ENCODE data around the gene NUP210L. TPM values are rescaled to one million over a fixed set of nuclear protein-coding genes. Genes with fewer than 3 reads are reported as not detected.

Gene NUP210L
- total and polyA plus RNA-seq, 8 donors = 0.18 TPM; not detected in 7

GRCh38 chr1:154171880-154172279, 17.0 kb upstream of the NUP210L start:
- Histone ChIP-seq H3K4me3 (no peak overlapping the region), H3K9me3 (no peaks in the 10 kb centered on the region), H3K27me3 (no peaks in the 10 kb centered on the region), H3K36me3 (peaks cover 90 to 94% (median 92%) of the 10 kb centered on the region in 4 donors), H3K4me1 (peaks cover 12 to 17% (median 14%) of the 10 kb centered on the region in 4 donors), H3K27ac (no peak overlapping the region)
- 87 to 93% (median 89%) methylated on average over 5 of the region's 5 CpGs for whole genome bisulfite sequencing, 5 donors
- intact Hi-C loops (cut with DNase I; ENCODE audit: low total_unique reads) = no loop called here
- DNase-seq = no peak
- TF ChIP-seq EP300 (IDR thresholded peaks at IDR 0.05) (no peak), POLR2A (IDR thresholded peaks at IDR 0.05) (no peak), CTCF (IDR thresholded peaks at IDR 0.05) (no peak), POLR2AphosphoS5 (IDR thresholded peaks at IDR 0.05) (no peak)

GRCh38 chr1:154171223-154171583, 16.3 kb upstream of the NUP210L start:
- H3K27ac ChIP-seq = no peak overlapping the region
- WGBS, 5 donors = 87 to 95% (median 93%) methylated on average over 4 of the region's 4 CpGs
- intact Hi-C loops (cut with DNase I; ENCODE audit: low total_unique reads) = no loop called here
- TF ChIP-seq EP300 (IDR thresholded peaks at IDR 0.05) = no peak
- TF ChIP-seq CTCF (IDR thresholded peaks at IDR 0.05) = no peak
- TF ChIP-seq POLR2A (IDR thresholded peaks at IDR 0.05) = no peak
- TF ChIP-seq POLR2AphosphoS5 (IDR thresholded peaks at IDR 0.05) = no peak
- H3K27me3 ChIP-seq = no peaks in the 10 kb centered on the region
- no peak for DNase-seq
- peaks cover 5 to 10% (median 7%) of the 10 kb centered on the region in 4 donors for H3K4me1 ChIP-seq
- H3K4me3 ChIP-seq = no peak overlapping the region
- no peaks in the 10 kb centered on the region for H3K9me3 ChIP-seq
- peaks cover 97 to 100% (median 98%) of the 10 kb centered on the region in 4 donors for H3K36me3 ChIP-seq

GRCh38 chr1:154170547-154171222, 15.8 kb upstream of the NUP210L start:
- no peak for DNase-seq
- H3K36me3 ChIP-seq = peaks cover 97 to 100% (median 100%) of the 10 kb centered on the region in 4 donors
- H3K27me3 ChIP-seq = no peaks in the 10 kb centered on the region
- no peak overlapping the region for H3K27ac ChIP-seq
- no peak overlapping the region for H3K4me3 ChIP-seq
- intact Hi-C loops (cut with DNase I; ENCODE audit: low total_unique reads) = no loop called here
- H3K4me1 ChIP-seq = peaks cover 0 to 5% (median 2%) of the 10 kb centered on the region in 4 donors
- H3K9me3 ChIP-seq = no peaks in the 10 kb centered on the region
- TF ChIP-seq EP300 (IDR thresholded peaks at IDR 0.05) (no peak), POLR2AphosphoS5 (IDR thresholded peaks at IDR 0.05) (no peak), CTCF (IDR thresholded peaks at IDR 0.05) (no peak), POLR2A (IDR thresholded peaks at IDR 0.05) (no peak)

GRCh38 chr1:154167461-154167860, 12.6 kb upstream of the NUP210L start:
- Histone ChIP-seq H3K4me3 (no peak overlapping the region), H3K27me3 (no peaks in the 10 kb centered on the region), H3K9me3 (no peaks in the 10 kb centered on the region), H3K36me3 (peaks cover 92 to 100% (median 100%) of the 10 kb centered on the region in 4 donors), H3K27ac (no peak overlapping the region), H3K4me1 (no peaks in the 10 kb centered on the region)
- intact Hi-C loops (cut with DNase I; ENCODE audit: low total_unique reads) = no loop called here
- DNase-seq = no peak
- TF ChIP-seq POLR2A (IDR thresholded peaks at IDR 0.05) (no peak), CTCF (IDR thresholded peaks at IDR 0.05) (no peak), EP300 (IDR thresholded peaks at IDR 0.05) (no peak), POLR2AphosphoS5 (IDR thresholded peaks at IDR 0.05) (no peak)

All from stomach (tissue), 9 donors.